Loucy (cell line): ENCODE data around the gene OR10H4.

ENCODE experiments used
- CTCF ChIP-seq: fragments of 200-600 bp; sonication (generic); conservative IDR thresholded peaks from 2 replicates; pipeline ENCODE4 v1.5.1; 2014; ENCODE audit warnings: mild to moderate bottlenecking, antibody characterized with exemption, low read length
- EZH2phosphoT487 ChIP-seq: fragments of 200-600 bp; IDR thresholded peaks from 2 replicates; pipeline ENCODE4 v1.6.1; 2018; ENCODE audit warnings: antibody characterized with exemption, mild to moderate bottlenecking, moderate library complexity, borderline replicate concordance

DNA sequence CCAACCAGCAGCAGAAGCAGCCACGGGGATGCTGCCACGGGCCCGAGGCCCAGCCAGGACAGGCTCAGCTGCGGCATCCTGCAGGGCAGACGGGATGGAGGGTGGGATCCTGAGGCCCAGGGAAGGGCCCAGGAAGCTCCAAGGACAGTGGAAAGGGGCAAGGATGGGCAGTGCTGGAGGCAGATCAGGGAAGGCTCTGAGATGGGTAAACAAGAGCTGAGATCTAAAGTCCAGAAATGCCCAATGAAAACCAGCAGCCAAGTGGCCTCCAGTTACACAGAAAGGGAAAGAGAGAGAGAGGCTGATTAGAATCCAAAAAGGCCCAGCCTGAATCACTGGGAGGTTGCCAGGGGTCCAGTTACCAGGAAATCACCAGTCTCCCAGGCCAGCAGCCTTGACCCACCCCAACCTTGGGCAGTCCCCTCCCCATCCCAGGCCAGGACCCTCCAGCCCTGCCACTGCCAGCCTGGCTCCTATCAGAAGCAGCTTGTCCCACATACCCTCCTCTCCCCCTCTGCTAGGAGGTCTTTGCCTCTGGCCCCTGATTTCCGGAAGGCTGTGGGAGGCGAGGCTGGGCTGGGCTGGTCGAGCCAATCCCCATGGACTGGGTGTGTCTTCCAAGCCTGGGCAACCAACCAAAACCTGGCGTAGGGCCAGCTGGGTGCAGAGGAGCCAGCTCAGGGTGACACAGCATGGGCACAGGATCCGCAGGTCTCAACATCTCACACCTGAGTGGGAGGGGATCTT is 14.3 kb upstream of the OR10H4 start, which contains the start of gene CYP4F11:
- TF ChIP-seq CTCF: no peak
- TF ChIP-seq EZH2phosphoT487: no peak
